A549 (cell line): ENCODE data around the gene CREM. TPM values are rescaled to one million over a fixed set of nuclear protein-coding genes. Genes with fewer than 3 reads are reported as not detected.

Experiments
- ATAC-seq, 2 experiments: fragments of 200-7000 bp in 1 of 2; fragments of >200 bp in 1 of 2; cut with Nextera tagmentation in 1 of 2; cut with Tn5 transposase in 1 of 2; 3 replicates each; pipeline versions ENCODE4 v1.8.0 to v1.9.1; 2018 to 2020; ENCODE audit warnings: mild to moderate bottlenecking in 1 of 2, moderate library complexity in 1 of 2
- CTCF ChIA-PET: fragments of 300-600 bp; sonication (Branson Sonifier 250); formaldehyde crosslinking; extraction: SDS; loops from one replicate; lab custom pipeline; 2021; ENCODE audit warnings: antibody characterized with exemption, inconsistent platforms; lab: Yijun Ruan, JAX
- POLR2A ChIA-PET: fragments of 350-600 bp; formaldehyde crosslinking; extraction: SDS; loops from one replicate; lab custom pipeline; 2021; ENCODE audit warnings: antibody characterized with exemption, inconsistent platforms; lab: Yijun Ruan, JAX
- DNase-seq, 2 experiments: peaks; one replicate each; pipeline versions ENCODE4 v3.0.0 to v3.0.0-alpha.2; 2011 to 2016; ENCODE audit warnings: low read depth in 1 of 2, low spot score in 1 of 2
- FAIRE-seq: peaks from 2 replicates; lab custom pipeline; 2011; peaks lifted over from hg19 to GRCh38; lab: Jason Lieb, UNC
- H3K27ac ChIP-seq, 2 experiments: fragments of >200 bp; sonication (Bioruptor Twin); formaldehyde crosslinking; 3 replicates each; pipeline ENCODE4 v1.5.1; 2016 to 2017
- H3K4me1 ChIP-seq: fragments of >200 bp; sonication (Bioruptor Twin); formaldehyde crosslinking; 3 replicates; pipeline ENCODE4 v1.6.1; 2016
- H3K4me2 ChIP-seq: fragments of >200 bp; sonication (Bioruptor Twin); formaldehyde crosslinking; 3 replicates; pipeline ENCODE4 v1.6.1; 2016
- H3K4me3 ChIP-seq: fragments of >200 bp; sonication (Bioruptor Twin); formaldehyde crosslinking; 3 replicates; pipeline ENCODE4 v1.5.1; 2016
- H3K9me3 ChIP-seq: fragments of >200 bp; sonication (Bioruptor Twin); formaldehyde crosslinking; 3 replicates; pipeline ENCODE4 v1.6.1; 2016
- CBX8 ChIP-seq: fragments of 200-600 bp; sonication (generic); IDR thresholded peaks from 2 replicates; pipeline ENCODE4 v1.6.1; 2016
- CEBPB ChIP-seq, 2 experiments: fragments of >200 bp in 1 of 2; sonication (Bioruptor Twin) in 1 of 2; formaldehyde crosslinking in 1 of 2; IDR thresholded peaks; 2 replicates each; pipeline ENCODE4 v1.6.1; 2012 to 2016
- FOSB ChIP-seq: fragments of 250-450 bp; sonication (Bioruptor Pico); IDR thresholded peaks from 2 replicates; pipeline ENCODE4 v1.5.0; 2020; ENCODE audit warnings: mild to moderate bottlenecking, moderate library complexity
- KDM1A ChIP-seq: fragments of 200-600 bp; sonication (generic); IDR thresholded peaks from 2 replicates; pipeline ENCODE4 v1.6.1; 2016; ENCODE audit warnings: low read depth, mild to moderate bottlenecking
- MAX ChIP-seq: IDR thresholded peaks from 2 replicates; pipeline ENCODE4 v1.6.1; 2012
- NPAS2 ChIP-seq: fragments of 250-450 bp; sonication (Bioruptor Pico); IDR thresholded peaks from 2 replicates; pipeline ENCODE4 v1.8.0; 2022; ENCODE audit warnings: mild to moderate bottlenecking, moderate library complexity, borderline replicate concordance
- PHF8 ChIP-seq: fragments of 200-600 bp; sonication (generic); IDR thresholded peaks from 2 replicates; pipeline ENCODE4 v1.6.1; 2016; ENCODE audit warnings: low read depth, mild to moderate bottlenecking, antibody characterized with exemption, moderate library complexity, borderline replicate concordance
- ZSCAN20 ChIP-seq: fragments of 250-450 bp; sonication (Bioruptor Pico); IDR thresholded peaks from 2 replicates; pipeline ENCODE4 v1.8.0; 2022; ENCODE audit warnings: mild to moderate bottlenecking, moderate library complexity
- WGBS: methylation state at CpG from one replicate; pipeline ENCODE4 v1.1.6; 2017; ENCODE audit errors: missing lambda C conversion rate; 5-methylcytosine and 5-hydroxymethylcytosine counted together
- polyA plus RNA-seq, 4 experiments: library from polyadenylated mRNA; depleted of rRNA in 3 of 4; stranded (reverse); fragments of >200 nt; fragmentation: RNase III in 1 of 4; extraction: RNeasy Plus Mini Kit Qiagen cat#74134 plus additional on column Dnase treatment in 1 of 4; gene quantifications; 2 replicates in 3 of 4; 3 replicates in 1 of 4; pipeline ENCODE4 v1.2.3, GENCODE V29; 2011 to 2017
- small RNA-seq, 6 experiments: library from RNA; depleted of rRNA; stranded (forward); fragments of <200 nt; gene quantifications; one replicate each; pipeline ENCODE3, GENCODE V24; 2012

CREM gene
- polyA plus RNA-seq, 2 of the 4 experiments (the other 2 are of a cell fraction), result 53.3 to 112 TPM

DNA sequence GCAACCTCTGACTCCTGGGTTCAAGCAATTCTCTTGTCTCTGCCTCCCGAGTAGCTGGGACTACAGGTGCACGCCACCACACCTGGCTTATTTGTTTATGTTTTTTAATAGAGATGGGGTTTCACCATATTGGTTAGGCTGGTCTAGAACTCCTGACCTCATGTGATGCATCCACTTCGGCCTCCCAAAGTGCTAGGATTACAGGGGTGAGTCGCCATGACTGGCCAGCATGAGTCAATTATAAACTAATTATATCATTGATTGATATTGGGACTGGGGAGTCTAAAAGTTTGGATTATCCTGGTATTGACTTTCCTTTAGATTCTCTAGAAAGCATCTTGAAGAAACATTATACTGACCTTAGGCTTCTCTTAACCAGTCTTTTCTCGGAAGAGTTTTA is 135.8 kb downstream of the CREM start:
- ATAC-seq, result no peak
- no peak overlapping the region for H3K4me2 ChIP-seq
- WGBS, result 84% methylated on average over 5 of the region's 5 CpGs
- ChIA-PET CTCF (no interaction called here), POLR2A (no interaction called here)
- DNase-seq, result no peak
- FAIRE-seq, result no peak
- H3K9me3 ChIP-seq, result peaks cover 9% of the 10 kb centered on the region
- TF ChIP-seq CBX8 (no peak), KDM1A (no peak), NPAS2 (CRISPR knock-in tag) (no peak), PHF8 (no peak), CEBPB (IDR thresholded peaks at IDR 0.05) (no peak), ZSCAN20 (CRISPR knock-in tag) (no peak), MAX (no peak), FOSB (no peak)
- peaks cover 14% of the 10 kb centered on the region for H3K4me1 ChIP-seq
- no peak overlapping the region for H3K4me3 ChIP-seq
- no peak overlapping the region for H3K27ac ChIP-seq

Small RNAs within 50 kb of the gene (small RNA-seq; reads per million reads assigned to genes)
- gene MIR3611 (1.0 to 292 (median 80.8) reads per million in 6 experiments), gene RNU6-1167P (0 to 3.0 (median 0.71) reads per million in 6 experiments), gene RNU6-794P (0 to 0.04 (median 0) reads per million in 6 experiments), gene RNU7-77P (0 reads per million in 6 experiments)

Other genes with a start within 250 kb of the CREM start
- gene CUL2, start 36.5 kb upstream of the CREM start, polyA plus RNA-seq (2011; rRNA removed), result 26.6 and 35.1 TPM in 2 replicates
- gene CUL2, start 36.5 kb upstream of the CREM start, polyA plus RNA-seq (2017; fragmentation: RNase III; extraction: RNeasy Plus Mini Kit Qiagen cat#74134 plus additional on column Dnase treatment), result 26.8 to 28.8 TPM (median 27.8 TPM) in 3 replicates
- gene CCNY, start 209.7 kb downstream of the CREM start, polyA plus RNA-seq (2011; rRNA removed), result 55.5 and 60.6 TPM in 2 replicates
- gene CCNY, start 209.7 kb downstream of the CREM start, polyA plus RNA-seq (2017; fragmentation: RNase III; extraction: RNeasy Plus Mini Kit Qiagen cat#74134 plus additional on column Dnase treatment), result 26.6 to 32.1 TPM (median 28.1 TPM) in 3 replicates